Measurements from ENCODE around the gene SLC12A8.

- TF ChIP-seq ZZZ3 (CRISPR knock-in tag; IDR thresholded peaks at IDR 0.05; ENCODE audit: borderline replicate concordance) (no peak), SMC3 (IDR thresholded peaks at IDR 0.05; ENCODE audit: low read length) (no peak), KLF12 (CRISPR knock-in tag; IDR thresholded peaks at IDR 0.05; ENCODE audit: borderline replicate concordance) (no peak), PHF5A (CRISPR knock-in tag; IDR thresholded peaks at IDR 0.05; ENCODE audit: low read depth, unreplicated experiment) (no peak), SP1 (IDR thresholded peaks at IDR 0.05) (no peak), SP1 (CRISPR knock-in tag; IDR thresholded peaks at IDR 0.05) (no peak), FOXC1 (CRISPR knock-in tag; IDR thresholded peaks at IDR 0.05; ENCODE audit: borderline replicate concordance) (no peak), ZNF143 (CRISPR knock-in tag; IDR thresholded peaks at IDR 0.05) (no peak)
- TF ChIP-seq, protein P1, sequence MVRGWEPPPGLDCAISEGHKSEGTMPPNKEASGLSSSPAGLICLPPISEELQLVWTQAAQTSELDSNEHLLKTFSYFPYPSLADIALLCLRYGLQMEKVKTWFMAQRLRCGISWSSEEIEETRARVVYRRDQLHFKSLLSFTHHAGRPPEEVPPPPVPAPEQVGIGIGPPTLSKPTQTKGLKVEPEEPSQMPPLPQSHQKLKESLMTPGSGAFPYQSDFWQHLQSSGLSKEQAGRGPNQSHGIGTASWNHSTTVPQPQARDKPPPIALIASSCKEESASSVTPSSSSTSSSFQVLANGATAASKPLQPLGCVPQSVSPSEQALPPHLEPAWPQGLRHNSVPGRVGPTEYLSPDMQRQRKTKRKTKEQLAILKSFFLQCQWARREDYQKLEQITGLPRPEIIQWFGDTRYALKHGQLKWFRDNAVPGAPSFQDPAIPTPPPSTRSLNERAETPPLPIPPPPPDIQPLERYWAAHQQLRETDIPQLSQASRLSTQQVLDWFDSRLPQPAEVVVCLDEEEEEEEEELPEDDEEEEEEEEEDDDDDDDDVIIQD (CRISPR knock-in tag; IDR thresholded peaks at IDR 0.05; ENCODE audit: low read depth), result no peak
- TF ChIP-seq, protein P2, sequence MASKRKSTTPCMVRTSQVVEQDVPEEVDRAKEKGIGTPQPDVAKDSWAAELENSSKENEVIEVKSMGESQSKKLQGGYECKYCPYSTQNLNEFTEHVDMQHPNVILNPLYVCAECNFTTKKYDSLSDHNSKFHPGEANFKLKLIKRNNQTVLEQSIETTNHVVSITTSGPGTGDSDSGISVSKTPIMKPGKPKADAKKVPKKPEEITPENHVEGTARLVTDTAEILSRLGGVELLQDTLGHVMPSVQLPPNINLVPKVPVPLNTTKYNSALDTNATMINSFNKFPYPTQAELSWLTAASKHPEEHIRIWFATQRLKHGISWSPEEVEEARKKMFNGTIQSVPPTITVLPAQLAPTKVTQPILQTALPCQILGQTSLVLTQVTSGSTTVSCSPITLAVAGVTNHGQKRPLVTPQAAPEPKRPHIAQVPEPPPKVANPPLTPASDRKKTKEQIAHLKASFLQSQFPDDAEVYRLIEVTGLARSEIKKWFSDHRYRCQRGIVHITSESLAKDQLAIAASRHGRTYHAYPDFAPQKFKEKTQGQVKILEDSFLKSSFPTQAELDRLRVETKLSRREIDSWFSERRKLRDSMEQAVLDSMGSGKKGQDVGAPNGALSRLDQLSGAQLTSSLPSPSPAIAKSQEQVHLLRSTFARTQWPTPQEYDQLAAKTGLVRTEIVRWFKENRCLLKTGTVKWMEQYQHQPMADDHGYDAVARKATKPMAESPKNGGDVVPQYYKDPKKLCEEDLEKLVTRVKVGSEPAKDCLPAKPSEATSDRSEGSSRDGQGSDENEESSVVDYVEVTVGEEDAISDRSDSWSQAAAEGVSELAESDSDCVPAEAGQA (IDR thresholded peaks at IDR 0.05; ENCODE audit: low read depth), result no peak
- TF ChIP-seq, protein P2 (CRISPR knock-in tag; IDR thresholded peaks at IDR 0.05; ENCODE audit: borderline replicate concordance), result no peak
- TF ChIP-seq, protein P3, sequence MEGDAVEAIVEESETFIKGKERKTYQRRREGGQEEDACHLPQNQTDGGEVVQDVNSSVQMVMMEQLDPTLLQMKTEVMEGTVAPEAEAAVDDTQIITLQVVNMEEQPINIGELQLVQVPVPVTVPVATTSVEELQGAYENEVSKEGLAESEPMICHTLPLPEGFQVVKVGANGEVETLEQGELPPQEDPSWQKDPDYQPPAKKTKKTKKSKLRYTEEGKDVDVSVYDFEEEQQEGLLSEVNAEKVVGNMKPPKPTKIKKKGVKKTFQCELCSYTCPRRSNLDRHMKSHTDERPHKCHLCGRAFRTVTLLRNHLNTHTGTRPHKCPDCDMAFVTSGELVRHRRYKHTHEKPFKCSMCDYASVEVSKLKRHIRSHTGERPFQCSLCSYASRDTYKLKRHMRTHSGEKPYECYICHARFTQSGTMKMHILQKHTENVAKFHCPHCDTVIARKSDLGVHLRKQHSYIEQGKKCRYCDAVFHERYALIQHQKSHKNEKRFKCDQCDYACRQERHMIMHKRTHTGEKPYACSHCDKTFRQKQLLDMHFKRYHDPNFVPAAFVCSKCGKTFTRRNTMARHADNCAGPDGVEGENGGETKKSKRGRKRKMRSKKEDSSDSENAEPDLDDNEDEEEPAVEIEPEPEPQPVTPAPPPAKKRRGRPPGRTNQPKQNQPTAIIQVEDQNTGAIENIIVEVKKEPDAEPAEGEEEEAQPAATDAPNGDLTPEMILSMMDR (CRISPR knock-in tag; IDR thresholded peaks at IDR 0.05), result no peak
- TF ChIP-seq, protein P4, sequence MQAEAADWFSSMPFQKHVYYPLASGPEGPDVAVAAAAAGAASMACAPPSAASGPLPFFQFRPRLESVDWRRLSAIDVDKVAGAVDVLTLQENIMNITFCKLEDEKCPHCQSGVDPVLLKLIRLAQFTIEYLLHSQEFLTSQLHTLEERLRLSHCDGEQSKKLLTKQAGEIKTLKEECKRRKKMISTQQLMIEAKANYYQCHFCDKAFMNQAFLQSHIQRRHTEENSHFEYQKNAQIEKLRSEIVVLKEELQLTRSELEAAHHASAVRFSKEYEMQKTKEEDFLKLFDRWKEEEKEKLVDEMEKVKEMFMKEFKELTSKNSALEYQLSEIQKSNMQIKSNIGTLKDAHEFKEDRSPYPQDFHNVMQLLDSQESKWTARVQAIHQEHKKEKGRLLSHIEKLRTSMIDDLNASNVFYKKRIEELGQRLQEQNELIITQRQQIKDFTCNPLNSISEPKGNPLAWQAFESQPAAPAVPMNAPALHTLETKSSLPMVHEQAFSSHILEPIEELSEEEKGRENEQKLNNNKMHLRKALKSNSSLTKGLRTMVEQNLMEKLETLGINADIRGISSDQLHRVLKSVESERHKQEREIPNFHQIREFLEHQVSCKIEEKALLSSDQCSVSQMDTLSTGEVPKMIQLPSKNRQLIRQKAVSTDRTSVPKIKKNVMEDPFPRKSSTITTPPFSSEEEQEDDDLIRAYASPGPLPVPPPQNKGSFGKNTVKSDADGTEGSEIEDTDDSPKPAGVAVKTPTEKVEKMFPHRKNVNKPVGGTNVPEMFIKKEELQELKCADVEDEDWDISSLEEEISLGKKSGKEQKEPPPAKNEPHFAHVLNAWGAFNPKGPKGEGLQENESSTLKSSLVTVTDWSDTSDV (CRISPR knock-in tag; IDR thresholded peaks at IDR 0.05), result no peak
These were observed 154.0 kb downstream of the SLC12A8 start for GRCh38 chr3:125058529-125058928.

Data from HepG2 (cell line).